ENCODE measurements around the gene SLC5A10.
"Not testable (repeated sequence)": the region's sequence is repeated elsewhere in the genome, so short reads cannot be mapped to it uniquely, and the experiment has no call there.

Gene SLC5A10

GRCh38 chr17:19064378-19064777, 112.4 kb downstream of the SLC5A10 start:
- H3K4me3 Mint-ChIP-seq: peak overlapping the region; percentile 57
- H3K27me3 Mint-ChIP-seq; H3K4me1 Mint-ChIP-seq (ENCODE audit: low read depth); H3K9me3 Mint-ChIP-seq (ENCODE audit: low read depth); H3K36me3 Mint-ChIP-seq; H3K27ac Mint-ChIP-seq: not testable (repeated sequence)

DNA sequence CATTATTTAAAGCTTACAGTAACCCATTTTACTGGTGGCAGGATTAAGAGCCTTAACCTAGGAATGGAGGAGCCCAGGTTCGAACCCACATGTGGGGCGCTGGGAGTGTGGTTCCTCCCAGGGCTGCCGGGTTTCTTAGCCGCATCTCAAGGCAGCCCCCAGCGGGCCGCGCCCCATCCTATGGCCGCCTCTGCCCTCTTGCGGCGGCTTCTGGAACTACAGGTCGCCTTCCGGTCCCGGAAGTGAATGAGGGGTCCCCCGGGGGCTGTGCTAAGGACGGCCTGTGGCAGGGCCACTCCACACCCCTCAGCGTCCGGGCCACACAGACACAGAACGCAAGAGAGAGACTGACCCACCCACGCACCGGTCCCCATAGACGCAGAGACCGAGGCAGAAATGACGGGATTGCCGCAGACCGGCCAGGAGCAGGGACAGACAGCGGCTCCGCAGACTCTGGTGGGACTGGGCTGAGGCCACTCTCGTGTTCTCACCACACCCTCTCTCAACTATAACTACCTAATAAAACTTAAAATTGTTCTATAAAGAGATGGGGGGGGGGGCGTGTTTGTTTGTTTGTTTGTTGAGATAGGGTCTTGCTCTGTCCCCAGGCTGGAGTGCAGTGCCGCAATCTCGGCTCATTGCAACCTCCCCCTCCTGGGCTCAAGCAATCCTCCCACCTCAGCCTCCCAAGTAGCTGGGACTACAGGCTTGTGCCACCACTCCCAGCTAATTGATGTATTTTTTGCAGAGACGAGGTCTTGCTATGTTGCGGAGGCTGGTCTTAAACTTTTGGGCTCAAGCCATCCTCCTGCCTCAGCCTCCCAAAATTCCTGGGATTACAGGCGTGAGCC, 118.6 kb downstream of the SLC5A10 start:
- H3K27me3 Mint-ChIP-seq; H3K4me3 Mint-ChIP-seq; H3K9me3 Mint-ChIP-seq (ENCODE audit: low read depth); H3K27ac Mint-ChIP-seq; H3K36me3 Mint-ChIP-seq; H3K4me1 Mint-ChIP-seq (ENCODE audit: low read depth): not testable (repeated sequence)

Measured in activated naive CD8-positive, alpha-beta T cell (primary cell).